AG04450 (cell line): ENCODE results near the gene TIMM50. TPM values are rescaled to one million over a fixed set of nuclear protein-coding genes. Genes with fewer than 3 reads are reported as not detected.
A peak's percentile ranks its signal among the peaks of the same experiment; 100 is the strongest.

Experiments used
- CTCF ChIA-PET: fragments of 300-600, 350-600 bp; formaldehyde crosslinking; extraction: SDS; loops from one replicate; lab custom pipeline; 2022; ENCODE audit warnings: antibody characterized with exemption, inconsistent platforms; lab: Charles Lee
- POLR2A ChIA-PET: fragments of 350-600 bp; formaldehyde crosslinking; extraction: SDS; loops from one replicate; lab custom pipeline; 2021; ENCODE audit warnings: antibody characterized with exemption, inconsistent platforms; lab: Yijun Ruan, JAX
- DNase-seq: peaks from one replicate; pipeline ENCODE4 v3.0.0-alpha.2; 2011; ENCODE audit warnings: low read depth, low spot score
- H3K27ac ChIP-seq: one replicate; pipeline ENCODE4 v1.5.1; 2012; ENCODE audit warnings: low read depth, low read length, control low read depth
- H3K27me3 ChIP-seq: one replicate; pipeline ENCODE4 v1.6.0; 2012; ENCODE audit warnings: low read length; ENCODE audit not compliant: control insufficient read depth, insufficient read depth
- H3K4me3 ChIP-seq: 2 replicates; pipeline ENCODE4 v1.5.1; 2011; ENCODE audit warnings: mild to moderate bottlenecking, low read depth, low read length, control low read depth
- H3K9me3 ChIP-seq: 2 replicates; pipeline ENCODE4 v1.5.1; 2012; ENCODE audit warnings: low read length; ENCODE audit not compliant: control insufficient read depth, insufficient read depth
- polyA plus RNA-seq: library from polyadenylated mRNA; depleted of rRNA; stranded (reverse); fragments of >200 nt; gene quantifications from 2 replicates; pipeline ENCODE4 v1.2.3, GENCODE V29; 2011
- TF ChIP-seq, protein P1 (sequence below): IDR thresholded peaks from 2 replicates; pipeline ENCODE4 v1.5.1; 2011; ENCODE audit warnings: low read depth, low read length, control low read depth, inconsistent platforms

TIMM50 gene
- polyA plus RNA-seq, 1 experiment: 58.9 TPM

DNA sequence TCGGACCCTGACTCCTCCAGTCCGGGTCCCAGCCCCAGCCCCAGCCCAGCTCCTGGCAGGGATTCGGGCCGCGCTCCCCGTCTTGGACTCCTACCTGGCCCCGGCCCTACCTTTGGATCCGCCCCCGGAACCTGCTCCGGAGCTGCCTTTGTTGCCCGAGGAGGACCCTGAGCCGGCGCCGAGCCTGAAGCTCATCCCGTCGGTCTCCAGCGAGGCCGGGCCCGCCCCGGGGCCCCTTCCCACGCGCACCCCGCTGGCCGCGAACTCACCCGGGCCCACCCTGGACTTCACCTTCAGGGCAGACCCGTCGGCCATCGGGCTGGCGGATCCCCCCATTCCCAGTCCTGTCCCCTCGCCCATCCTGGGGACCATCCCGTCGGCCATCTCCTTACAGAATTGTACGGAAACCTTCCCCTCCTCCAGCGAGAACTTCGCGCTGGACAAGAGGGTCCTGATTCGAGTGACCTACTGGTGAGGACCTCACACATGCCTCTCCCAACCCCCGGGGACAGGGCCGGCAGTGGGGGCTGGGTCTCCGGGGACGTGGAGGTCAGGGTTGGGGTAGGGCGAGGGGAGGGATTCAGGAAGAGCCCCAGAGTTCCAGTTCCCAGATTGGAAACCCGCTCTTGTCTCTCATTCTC, 35.0 kb downstream of the TIMM50 start:
- no peaks in the 10 kb centered on the region; the same call in 1 of the 2 replicates for H3K9me3 ChIP-seq
- TF ChIP-seq, protein P1, sequence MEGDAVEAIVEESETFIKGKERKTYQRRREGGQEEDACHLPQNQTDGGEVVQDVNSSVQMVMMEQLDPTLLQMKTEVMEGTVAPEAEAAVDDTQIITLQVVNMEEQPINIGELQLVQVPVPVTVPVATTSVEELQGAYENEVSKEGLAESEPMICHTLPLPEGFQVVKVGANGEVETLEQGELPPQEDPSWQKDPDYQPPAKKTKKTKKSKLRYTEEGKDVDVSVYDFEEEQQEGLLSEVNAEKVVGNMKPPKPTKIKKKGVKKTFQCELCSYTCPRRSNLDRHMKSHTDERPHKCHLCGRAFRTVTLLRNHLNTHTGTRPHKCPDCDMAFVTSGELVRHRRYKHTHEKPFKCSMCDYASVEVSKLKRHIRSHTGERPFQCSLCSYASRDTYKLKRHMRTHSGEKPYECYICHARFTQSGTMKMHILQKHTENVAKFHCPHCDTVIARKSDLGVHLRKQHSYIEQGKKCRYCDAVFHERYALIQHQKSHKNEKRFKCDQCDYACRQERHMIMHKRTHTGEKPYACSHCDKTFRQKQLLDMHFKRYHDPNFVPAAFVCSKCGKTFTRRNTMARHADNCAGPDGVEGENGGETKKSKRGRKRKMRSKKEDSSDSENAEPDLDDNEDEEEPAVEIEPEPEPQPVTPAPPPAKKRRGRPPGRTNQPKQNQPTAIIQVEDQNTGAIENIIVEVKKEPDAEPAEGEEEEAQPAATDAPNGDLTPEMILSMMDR: no peak
- H3K4me3 ChIP-seq: peak overlapping the region; percentile 13
- peaks cover 50% of the 10 kb centered on the region for H3K27me3 ChIP-seq
- ChIA-PET CTCF (interaction anchor here (0.6 to 1.4 kb wide), 2 partner anchors 16 to 18 kb away, joined by 4 read pairs; no protein-coding TSS in a partner anchor), POLR2A (no interaction called here)
- H3K27ac ChIP-seq: no peak overlapping the region
- DNase-seq: no peak

DNA sequence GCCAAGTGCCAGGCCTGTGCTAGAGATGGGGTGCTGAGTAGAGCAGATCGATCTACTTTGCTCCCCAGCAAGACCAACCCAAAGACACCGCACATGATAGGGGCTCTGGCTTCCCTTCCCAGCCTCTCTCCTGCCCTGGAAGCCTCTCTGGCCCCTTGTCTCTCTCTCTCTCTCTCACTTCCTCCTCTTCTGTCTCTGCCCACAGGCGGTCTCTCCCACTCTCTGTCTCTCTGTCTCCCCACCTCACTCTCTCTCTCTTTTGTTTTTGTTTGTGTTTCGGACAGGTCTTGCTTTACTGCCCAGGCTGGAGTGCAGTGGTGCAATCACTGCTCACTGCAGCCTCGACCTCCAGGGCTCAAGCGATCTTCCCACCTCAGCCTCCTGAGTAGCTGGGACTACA, 35.6 kb downstream of the TIMM50 start:
- Histone ChIP-seq H3K9me3 (no peaks in the 10 kb centered on the region; the same call in 1 of the 2 replicates), H3K27ac (no peak overlapping the region), H3K4me3 (no peak overlapping the region), H3K27me3 (peaks cover 50% of the 10 kb centered on the region)
- POLR2A ChIA-PET: no interaction called here
- CTCF ChIA-PET: interaction anchor here (0.6 to 1.4 kb wide), 2 partner anchors 15 to 18 kb away, joined by 4 read pairs; no protein-coding TSS in a partner anchor
- DNase-seq: no peak
- TF ChIP-seq, protein P1: no peak

DNA sequence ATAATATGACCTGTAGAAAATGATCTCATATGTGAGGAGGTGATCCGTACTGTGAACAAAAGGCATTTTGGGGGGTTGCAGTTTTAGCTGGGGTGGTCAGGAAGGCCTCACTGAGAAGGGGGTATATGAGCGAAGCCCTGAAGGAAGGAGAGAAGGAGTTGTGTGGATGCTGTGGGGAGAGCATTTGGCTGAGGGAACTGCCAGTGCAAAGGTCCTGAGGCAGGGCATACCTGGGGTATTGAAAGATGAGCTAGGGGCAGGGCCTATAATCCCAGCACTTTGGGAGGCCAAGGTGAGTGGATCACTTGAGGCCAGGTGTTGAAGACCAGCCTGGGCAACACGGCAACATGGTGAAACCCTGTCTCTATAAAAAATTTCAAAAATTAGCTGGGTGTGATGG, 36.8 kb downstream of the TIMM50 start:
- no peak for DNase-seq
- TF ChIP-seq, protein P1: no peak
- Histone ChIP-seq H3K4me3 (no peak overlapping the region), H3K27me3 (peaks cover 50% of the 10 kb centered on the region), H3K27ac (no peak overlapping the region), H3K9me3 (no peaks in the 10 kb centered on the region; the same call in 1 of the 2 replicates)
- ChIA-PET POLR2A (no interaction called here), CTCF (no interaction called here)

DNA sequence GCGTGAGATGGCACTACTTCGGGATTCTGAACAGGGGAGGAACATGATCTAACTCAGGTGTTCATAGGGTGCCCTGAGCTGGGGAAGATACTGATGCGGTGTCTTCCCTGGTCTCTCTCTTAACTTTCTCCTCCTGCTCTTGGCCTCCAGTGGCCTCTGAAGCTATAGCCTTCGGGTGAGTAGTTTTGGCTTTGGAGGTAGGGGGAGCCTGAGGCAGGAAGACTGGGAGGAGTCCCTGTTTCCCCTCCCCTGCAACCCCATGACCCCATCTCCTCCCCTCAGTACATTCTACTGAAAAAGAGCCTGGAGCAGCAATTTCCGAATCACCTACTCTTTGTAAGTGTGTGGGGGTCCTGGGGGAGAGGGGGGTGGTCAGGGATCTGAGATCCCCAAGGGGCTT, 37.8 kb downstream of the TIMM50 start:
- Histone ChIP-seq H3K4me3 (no peak overlapping the region), H3K27me3 (peaks cover 45% of the 10 kb centered on the region), H3K9me3 (no peaks in the 10 kb centered on the region; the same call in 1 of the 2 replicates), H3K27ac (no peak overlapping the region)
- CTCF ChIA-PET: no interaction called here
- POLR2A ChIA-PET: no interaction called here
- DNase-seq: no peak
- TF ChIP-seq, protein P1: no peak

DNA sequence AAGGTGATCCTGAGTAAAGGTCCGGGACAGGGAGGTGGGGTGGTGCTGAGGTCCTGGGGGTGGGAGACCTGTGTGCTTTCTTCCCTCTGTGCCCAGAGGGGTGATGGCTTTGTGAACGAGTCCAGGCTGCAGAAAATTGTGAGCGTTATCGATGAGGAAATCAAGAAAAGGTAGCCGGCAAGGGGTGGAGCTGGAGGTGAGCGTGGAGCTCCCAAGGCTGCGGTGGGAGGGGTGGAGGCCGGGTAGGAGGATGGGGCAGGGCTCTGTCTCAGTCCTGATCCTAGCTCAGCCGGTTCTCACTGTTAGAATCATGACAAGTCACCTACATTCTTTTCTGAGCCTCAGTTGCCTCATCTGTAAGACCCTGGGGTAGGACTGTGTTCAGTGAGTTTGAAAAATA, 38.3 kb downstream of the TIMM50 start:
- POLR2A ChIA-PET: no interaction called here
- peaks cover 40% of the 10 kb centered on the region for H3K27me3 ChIP-seq
- CTCF ChIA-PET: no interaction called here

More for the DNA sequence above, 38.3 kb downstream of the TIMM50 start:
- TF ChIP-seq, protein P1: no peak
- Histone ChIP-seq H3K27ac (no peak overlapping the region), H3K9me3 (no peaks in the 10 kb centered on the region; the same call in 1 of the 2 replicates), H3K4me3 (no peak overlapping the region)
- DNase-seq: no peak
